Right atrium auricular region (tissue), 2 donors: ENCODE measurements around the gene CCNL2. TPM values are rescaled to one million over a fixed set of nuclear protein-coding genes. Genes with fewer than 3 reads are reported as not detected.

ENCODE experiments used
- DNase-seq: peaks from one replicate; pipeline ENCODE4 v3.0.0-alpha.2; 2019; ENCODE audit warnings: low spot score
- H3K27ac ChIP-seq, 2 donors: fragments of 200-600 bp; sonication (generic); 1 replicate in 1 of 2; 2 replicates in 1 of 2; pipeline ENCODE4 v1.5.1; 2016 to 2019
- H3K27me3 ChIP-seq, 2 donors: fragments of 200-600 bp; sonication (generic); one replicate each; pipeline versions ENCODE4 v1.5.1 to v1.6.0; 2017 to 2019
- H3K36me3 ChIP-seq: fragments of 200-600 bp; sonication (generic); one replicate; pipeline ENCODE4 v1.5.1; 2016
- H3K4me1 ChIP-seq, 2 donors: fragments of 200-600 bp; sonication (generic); one replicate each; pipeline versions ENCODE4 v1.5.1 to v1.6.0; 2017 to 2019
- H3K4me3 ChIP-seq, 2 donors: fragments of 200-600 bp; sonication (generic); 1 replicate in 1 of 2; 2 replicates in 1 of 2; pipeline ENCODE4 v1.5.1; 2017 to 2019; ENCODE audit warnings: mild to moderate bottlenecking in 1 of 2, moderate library complexity in 1 of 2
- H3K9me3 ChIP-seq, 2 donors: fragments of 200-600 bp; sonication (generic); one replicate each; pipeline ENCODE4 v1.5.1; 2019
- total RNA-seq, 2 donors: library from RNA; depleted of rRNA; stranded (reverse); fragments of >200 nt; gene quantifications; one replicate each; pipeline ENCODE4 v1.1.0, GENCODE V29; 2016
- TF ChIP-seq, protein P1 (sequence below), 2 donors: fragments of 200-600 bp; sonication (generic); IDR thresholded peaks; one replicate each; pipeline ENCODE4 v1.5.1; 2019; ENCODE audit warnings: antibody characterized with exemption in 2 of 2

The CCNL2 gene
- total RNA-seq, 2 donors from 2014 or later: 41.6 to 44.2 TPM

DNA sequence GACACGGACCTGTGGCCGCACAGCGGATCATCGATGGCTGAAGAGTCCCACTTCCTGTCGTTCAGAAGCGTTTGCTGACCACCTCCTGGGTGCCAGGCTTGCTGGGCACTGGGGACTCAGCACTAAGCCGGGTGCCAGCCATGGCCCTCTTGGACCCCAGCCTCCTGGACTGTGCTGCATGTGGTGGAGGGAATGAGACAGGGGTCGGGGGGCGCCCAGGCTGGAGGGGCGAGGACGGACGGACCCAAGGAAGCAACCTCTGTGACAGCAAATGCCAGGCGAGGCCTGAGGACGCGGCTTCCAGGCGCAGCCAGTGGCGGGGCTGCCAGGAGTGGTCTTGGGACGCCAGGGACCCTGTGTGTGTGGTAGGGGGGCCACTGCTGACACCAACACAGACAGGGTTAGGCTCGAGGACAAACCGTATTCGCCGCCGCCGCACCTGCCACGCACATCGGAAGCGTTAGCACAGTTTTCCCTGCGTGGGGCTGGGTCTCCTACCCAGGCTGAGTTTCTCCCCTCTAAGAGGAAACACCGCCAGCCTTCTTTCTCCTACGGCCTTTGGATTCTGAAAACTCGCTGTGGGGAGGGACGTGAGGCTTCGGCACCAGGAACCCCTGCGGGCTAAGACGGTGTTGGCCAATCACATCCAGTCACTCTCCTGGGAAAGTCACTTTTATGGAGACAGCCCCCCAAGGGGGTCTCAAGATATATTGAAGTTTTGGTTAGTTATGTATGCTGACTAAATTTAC, 37.7 kb downstream of the CCNL2 start:
- peaks cover 0 to 46% of the 10 kb centered on the region in 2 donors for H3K4me1 ChIP-seq
- no peak for DNase-seq
- no peak overlapping the region for H3K4me3 ChIP-seq

DNA sequence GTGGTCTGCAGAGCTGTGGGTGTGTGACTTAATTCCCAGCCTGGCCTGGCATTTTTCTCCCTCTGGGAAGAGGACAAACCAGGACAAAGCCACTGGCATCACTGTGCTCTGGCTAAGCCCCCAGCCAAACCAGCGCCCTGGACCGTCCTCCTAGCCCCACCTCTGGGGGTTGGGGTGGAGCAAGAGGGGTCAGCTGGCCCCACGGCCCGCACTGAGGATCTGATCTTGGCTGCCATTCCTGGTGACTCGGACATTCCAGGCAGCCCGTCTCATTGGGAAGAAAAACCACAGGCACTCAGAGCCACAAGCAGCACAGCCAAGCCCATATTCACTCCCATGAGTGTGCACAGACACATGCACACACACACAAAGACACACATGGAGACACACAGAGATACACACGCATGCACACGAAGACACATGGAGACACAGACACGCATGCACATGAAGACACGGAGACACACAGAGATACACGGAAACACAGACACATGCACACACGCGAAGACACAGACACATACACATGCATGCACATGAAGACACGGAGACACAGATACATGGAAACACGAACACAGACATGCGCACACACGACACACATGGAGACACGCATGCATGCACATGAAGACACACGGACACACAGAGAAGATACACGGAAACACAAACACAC, 38.5 kb downstream of the CCNL2 start:
- Histone ChIP-seq H3K9me3 (no peaks in the 10 kb centered on the region), H3K27ac (peak overlapping the region; percentile 77 to 88), H3K27me3 (peaks cover 0 to 4% of the 10 kb centered on the region in 2 donors), H3K36me3 (no peaks in the 10 kb centered on the region), H3K4me3 (no peak overlapping the region), H3K4me1 (peaks cover 0 to 54% of the 10 kb centered on the region in 2 donors)
- TF ChIP-seq, protein P1, sequence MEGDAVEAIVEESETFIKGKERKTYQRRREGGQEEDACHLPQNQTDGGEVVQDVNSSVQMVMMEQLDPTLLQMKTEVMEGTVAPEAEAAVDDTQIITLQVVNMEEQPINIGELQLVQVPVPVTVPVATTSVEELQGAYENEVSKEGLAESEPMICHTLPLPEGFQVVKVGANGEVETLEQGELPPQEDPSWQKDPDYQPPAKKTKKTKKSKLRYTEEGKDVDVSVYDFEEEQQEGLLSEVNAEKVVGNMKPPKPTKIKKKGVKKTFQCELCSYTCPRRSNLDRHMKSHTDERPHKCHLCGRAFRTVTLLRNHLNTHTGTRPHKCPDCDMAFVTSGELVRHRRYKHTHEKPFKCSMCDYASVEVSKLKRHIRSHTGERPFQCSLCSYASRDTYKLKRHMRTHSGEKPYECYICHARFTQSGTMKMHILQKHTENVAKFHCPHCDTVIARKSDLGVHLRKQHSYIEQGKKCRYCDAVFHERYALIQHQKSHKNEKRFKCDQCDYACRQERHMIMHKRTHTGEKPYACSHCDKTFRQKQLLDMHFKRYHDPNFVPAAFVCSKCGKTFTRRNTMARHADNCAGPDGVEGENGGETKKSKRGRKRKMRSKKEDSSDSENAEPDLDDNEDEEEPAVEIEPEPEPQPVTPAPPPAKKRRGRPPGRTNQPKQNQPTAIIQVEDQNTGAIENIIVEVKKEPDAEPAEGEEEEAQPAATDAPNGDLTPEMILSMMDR (IDR thresholded peaks at IDR 0.05): no peak
- peak; percentile 89 for DNase-seq

More for the DNA sequence above, 37.7 kb downstream of the CCNL2 start:
- TF ChIP-seq, protein P1 (IDR thresholded peaks at IDR 0.05): no peak
- no peaks in the 10 kb centered on the region for H3K9me3 ChIP-seq
- H3K27me3 ChIP-seq: no peaks in the 10 kb centered on the region
- H3K36me3 ChIP-seq: no peaks in the 10 kb centered on the region
- peak overlapping the region; percentile 32 to 88 for H3K27ac ChIP-seq

DNA sequence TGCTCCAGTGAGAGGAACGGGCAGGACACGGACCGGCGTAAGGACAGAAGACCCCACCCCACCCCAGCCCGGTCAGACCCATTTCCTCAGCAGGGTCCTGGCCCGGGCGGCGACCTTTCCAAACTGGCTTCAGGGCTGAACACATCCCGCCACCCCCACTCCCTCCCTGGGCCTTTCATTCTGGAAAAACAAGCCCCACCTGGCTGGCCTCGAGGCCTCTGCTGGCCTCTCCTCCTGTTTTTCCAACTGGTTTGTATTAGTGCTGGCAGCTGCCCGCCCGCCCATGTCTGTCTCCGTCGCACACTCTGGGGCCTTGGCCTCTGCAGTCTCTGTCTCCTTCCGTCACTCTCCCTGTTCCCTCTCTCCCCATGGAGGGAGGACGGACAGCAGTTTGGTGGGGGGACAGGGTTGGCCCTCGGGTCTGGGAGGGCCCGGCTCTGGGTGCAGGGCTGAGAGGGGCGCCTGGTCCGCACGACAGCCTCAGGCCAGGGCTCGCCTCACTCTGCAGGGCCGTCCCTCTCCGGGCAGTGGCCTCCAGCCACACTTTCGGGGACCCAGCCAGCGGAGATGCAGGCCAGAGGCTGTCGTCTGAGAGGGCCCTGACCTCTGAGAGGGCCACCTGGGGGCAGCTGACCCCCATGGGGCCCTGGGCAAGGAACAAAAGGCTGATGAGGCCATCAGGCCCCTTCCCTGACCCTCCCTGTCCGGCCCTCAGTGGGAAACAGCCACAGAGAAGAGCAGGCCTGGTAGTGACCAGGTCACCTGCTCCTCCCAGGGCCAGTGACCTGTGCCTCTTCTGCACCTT, 39.3 kb downstream of the CCNL2 start:
- DNase-seq: no peak
- H3K4me1 ChIP-seq: peaks cover 0 to 62% of the 10 kb centered on the region in 2 donors
- no peaks in the 10 kb centered on the region for H3K36me3 ChIP-seq
- no peaks in the 10 kb centered on the region for H3K9me3 ChIP-seq
- H3K4me3 ChIP-seq: peak overlapping the region in 1 of 2 donors; percentile 55
- H3K27me3 ChIP-seq: peaks cover 0 to 5% of the 10 kb centered on the region in 2 donors
- TF ChIP-seq, protein P1 (IDR thresholded peaks at IDR 0.05): no peak
- peak overlapping the region; percentile 77 to 88 for H3K27ac ChIP-seq

DNA sequence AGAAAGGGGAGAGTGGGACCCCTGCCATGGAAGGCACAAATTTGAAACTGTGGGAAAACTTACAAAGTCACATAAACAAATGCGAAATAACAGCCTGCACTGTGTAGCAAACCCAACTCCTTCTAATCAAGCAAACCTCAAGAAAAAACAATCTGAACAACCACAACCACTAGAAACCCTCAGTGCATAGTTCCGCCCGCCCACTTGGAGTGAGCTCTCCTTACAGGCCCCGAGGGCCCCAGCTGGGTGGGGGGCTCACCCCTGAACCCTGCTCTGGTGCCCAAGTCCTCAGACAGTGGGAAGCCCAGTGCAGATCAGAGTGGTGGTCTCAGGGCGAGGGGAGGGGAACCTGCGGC, 39.8 kb downstream of the CCNL2 start:
- H3K4me3 ChIP-seq: peak overlapping the region in 1 of 2 donors; percentile 55
- TF ChIP-seq, protein P1 (IDR thresholded peaks at IDR 0.05): no peak
- H3K9me3 ChIP-seq: no peaks in the 10 kb centered on the region
- peak overlapping the region; percentile 77 to 88 for H3K27ac ChIP-seq
- no peak for DNase-seq
- H3K4me1 ChIP-seq: peaks cover 0 to 67% of the 10 kb centered on the region in 2 donors
- H3K27me3 ChIP-seq: peaks cover 1 to 11% of the 10 kb centered on the region in 2 donors
- H3K36me3 ChIP-seq: peaks cover 4% of the 10 kb centered on the region

DNA sequence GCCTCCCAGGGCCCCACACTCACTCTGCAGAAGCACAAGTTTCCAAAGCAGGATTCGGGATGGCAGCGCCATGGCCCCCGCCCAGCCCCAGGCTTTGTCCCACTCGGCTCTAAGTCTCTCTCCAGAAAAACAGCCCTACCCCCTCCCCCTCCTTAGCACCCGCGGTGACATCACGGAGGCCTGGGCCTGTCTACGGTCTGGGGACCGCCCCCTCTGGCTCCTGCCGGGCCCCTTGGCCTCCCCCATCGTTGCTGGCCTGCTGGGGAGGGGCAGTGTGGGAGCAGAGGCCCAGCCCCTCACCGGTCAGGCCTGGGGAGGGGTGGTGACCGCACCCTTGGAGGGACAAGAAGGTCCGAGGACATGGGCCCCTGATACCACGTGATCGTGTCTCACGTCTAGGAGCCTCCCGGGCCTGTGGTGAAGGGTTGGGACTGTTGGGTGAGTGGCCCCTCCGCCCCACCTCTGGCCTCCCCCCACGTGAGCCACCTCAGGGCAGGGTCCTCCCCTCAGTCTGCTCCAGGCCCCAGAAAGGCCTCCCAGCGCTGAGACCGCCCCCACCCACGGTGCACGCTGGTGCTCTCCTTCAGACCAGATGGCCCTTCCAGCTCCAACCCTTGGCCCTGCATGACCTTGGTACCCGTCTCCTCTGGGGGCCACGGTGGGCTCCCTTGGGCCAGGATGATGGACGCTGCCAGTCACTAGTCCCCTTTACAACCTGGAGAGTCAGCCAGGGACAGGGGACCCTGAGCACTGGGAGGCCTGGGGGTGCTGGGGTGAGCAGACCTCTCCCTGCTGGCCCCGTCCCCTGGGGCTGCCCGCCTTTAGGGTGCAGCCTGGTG, 40.5 kb downstream of the CCNL2 start, which contains the start of gene MXRA8:
TSS of gene MXRA8 (minus strand) at position 123 of the 839 bp plus-strand sequence. CDS start at position 72, 51 bp downstream.
- peaks cover 0 to 74% of the 10 kb centered on the region in 2 donors for H3K4me1 ChIP-seq
- TF ChIP-seq, protein P1 (IDR thresholded peaks at IDR 0.05): no peak
- H3K9me3 ChIP-seq: no peaks in the 10 kb centered on the region
- peak; percentile 86 for DNase-seq
- peak within 1 kb of the TSS; percentile 42 to 55 for H3K4me3 ChIP-seq
- peaks cover 6 to 17% of the 10 kb centered on the region in 2 donors for H3K27me3 ChIP-seq
- peaks cover 8% of the 10 kb centered on the region for H3K36me3 ChIP-seq
- peak within 1 kb of the TSS; percentile 77 to 88 for H3K27ac ChIP-seq
